Activated CD4-positive, alpha-beta T cell treated with anti-CD3 and anti-CD28 coated beads for 36 hours (primary cell): Measurements from ENCODE around the gene KLF6. TPM values are rescaled to one million over a fixed set of nuclear protein-coding genes. Genes with fewer than 3 reads are reported as not detected.
A peak's percentile ranks its signal among the peaks of the same experiment; 100 is the strongest.
"Not testable (repeated sequence)": the region's sequence is repeated elsewhere in the genome, so short reads cannot be mapped to it uniquely, and the experiment has no call there.

ENCODE experiments used
- ATAC-seq: fragments of 200-7000 bp; cut with Tn5 transposase; one replicate; pipeline ENCODE4 v1.10.0; 2021; ENCODE audit warnings: mild to moderate bottlenecking, moderate library complexity
- CTCF ChIA-PET: fragments of 350-600 bp; sonication (Branson Sonifier 250); formaldehyde crosslinking; loops from one replicate; lab custom pipeline; 2021; ENCODE audit warnings: antibody characterized with exemption; lab: Charles Lee
- POLR2A ChIA-PET: fragments of 350-600 bp; sonication (Branson Sonifier 250); formaldehyde crosslinking; loops from one replicate; lab custom pipeline; 2021; ENCODE audit warnings: antibody characterized with exemption, inconsistent platforms; lab: Charles Lee
- DNase-seq: peaks from one replicate; pipeline ENCODE4 v3.0.0-alpha.2; 2020
- H3K27ac Mint-ChIP-seq: one replicate; pipeline ENCODE4 v1.8.0; 2021; ENCODE audit warnings: mixed read lengths
- H3K27me3 Mint-ChIP-seq: one replicate; pipeline ENCODE4 v1.8.0; 2021; ENCODE audit warnings: mixed read lengths
- H3K36me3 Mint-ChIP-seq: one replicate; pipeline ENCODE4 v1.8.0; 2021; ENCODE audit warnings: low read depth, mixed read lengths
- H3K4me1 Mint-ChIP-seq: one replicate; pipeline ENCODE4 v1.8.0; 2021; ENCODE audit warnings: mixed read lengths
- H3K4me3 Mint-ChIP-seq: one replicate; pipeline ENCODE4 v1.8.0; 2021; ENCODE audit warnings: mild to moderate bottlenecking, moderate library complexity, mixed read lengths
- H3K9me3 Mint-ChIP-seq: one replicate; pipeline ENCODE4 v1.8.0; 2021; ENCODE audit warnings: low read depth, mixed read lengths
- intact Hi-C, 2 experiments: fragments of 100-400 bp; cut with DNase I in 1 of 2; cut with micrococcal nuclease in 1 of 2; formaldehyde crosslinking; loops; one replicate each; pipeline versions ENCODE4 v1.14.2 to v1.15.1; 2022 to 2024; cut with DNase I, micrococcal nuclease
- total RNA-seq, 2 experiments: library from RNA; stranded (reverse); gene quantifications; one replicate each; pipeline ENCODE4 v1.2.3, GENCODE V29; 2021

Gene KLF6
- total RNA-seq, 2 experiments from 2014 or later, result 107 to 114 TPM

GRCh38 chr10:3745521-3745920 lies 39.5 kb downstream of the KLF6 start:
- DNase-seq, result no peak
- H3K27me3 Mint-ChIP-seq, result no peaks in the 10 kb centered on the region
- H3K4me1 Mint-ChIP-seq, result peaks cover 18% of the 10 kb centered on the region
- H3K27ac Mint-ChIP-seq, result no peak overlapping the region
- no peak overlapping the region for H3K4me3 Mint-ChIP-seq
- intact Hi-C loops, result no loop called here
- no peaks in the 10 kb centered on the region for H3K9me3 Mint-ChIP-seq
- ChIA-PET POLR2A (interaction anchor here (1.1 kb wide), 1 partner anchor 518 kb away, joined by 3 read pairs; no protein-coding TSS in a partner anchor), CTCF (no interaction called here)
- H3K36me3 Mint-ChIP-seq, result no peaks in the 10 kb centered on the region
- ATAC-seq, result no peak

DNA sequence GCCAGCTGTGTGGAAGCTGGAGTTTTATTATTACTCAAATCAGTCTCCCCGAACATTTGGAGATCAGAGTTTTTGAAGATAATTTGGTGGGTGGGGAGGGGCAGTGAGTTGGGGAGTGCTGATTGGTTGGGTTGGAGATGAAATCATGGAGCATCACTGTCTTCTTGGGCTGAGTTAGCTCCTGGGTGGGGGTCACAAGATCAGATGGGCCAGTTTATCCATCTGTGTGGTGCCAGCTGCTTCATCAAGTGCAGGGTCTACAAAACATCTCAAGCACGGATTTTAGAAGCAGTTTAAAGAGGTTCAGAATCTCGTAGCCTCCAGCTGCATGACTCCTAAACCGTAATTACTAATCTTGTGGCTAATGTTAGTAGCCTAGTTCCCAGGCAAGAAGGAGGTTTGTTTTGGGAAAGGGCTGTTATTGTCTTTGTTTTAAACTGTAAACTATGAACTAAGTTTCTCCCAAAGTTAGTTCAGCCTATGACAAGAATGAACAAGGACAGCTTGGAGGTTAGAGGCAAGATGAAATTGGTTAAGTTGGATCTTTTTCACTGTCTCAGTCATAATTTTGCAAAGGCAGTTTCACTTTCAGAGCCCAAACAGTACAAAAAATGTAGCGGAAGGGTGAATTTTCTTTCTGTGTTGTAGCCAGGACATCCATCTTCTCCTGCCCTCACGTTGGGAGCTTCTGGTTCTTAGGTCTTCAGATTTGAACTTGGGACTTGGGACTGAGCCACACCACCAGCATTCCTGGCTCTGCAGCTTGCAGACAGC lies 43.1 kb downstream of the KLF6 start:
- POLR2A ChIA-PET, result no interaction called here
- no peak overlapping the region for H3K4me3 Mint-ChIP-seq
- H3K27ac Mint-ChIP-seq, result peak overlapping the region; percentile 42
- no peaks in the 10 kb centered on the region for H3K36me3 Mint-ChIP-seq
- no peaks in the 10 kb centered on the region for H3K9me3 Mint-ChIP-seq
- no peaks in the 10 kb centered on the region for H3K27me3 Mint-ChIP-seq
- intact Hi-C loops, result loop anchor here (2.0 to 5.0 kb wide), 4 partner anchors 69 to 545 kb away; no protein-coding TSS in a partner anchor
- no peak for DNase-seq
- ATAC-seq, result no peak
- peaks cover 33% of the 10 kb centered on the region for H3K4me1 Mint-ChIP-seq
- CTCF ChIA-PET, result interaction anchor here (0.9 to 2.2 kb wide), 2 partner anchors 13 to 24 kb away, joined by 3 to 9 read pairs; no protein-coding TSS in a partner anchor

DNA sequence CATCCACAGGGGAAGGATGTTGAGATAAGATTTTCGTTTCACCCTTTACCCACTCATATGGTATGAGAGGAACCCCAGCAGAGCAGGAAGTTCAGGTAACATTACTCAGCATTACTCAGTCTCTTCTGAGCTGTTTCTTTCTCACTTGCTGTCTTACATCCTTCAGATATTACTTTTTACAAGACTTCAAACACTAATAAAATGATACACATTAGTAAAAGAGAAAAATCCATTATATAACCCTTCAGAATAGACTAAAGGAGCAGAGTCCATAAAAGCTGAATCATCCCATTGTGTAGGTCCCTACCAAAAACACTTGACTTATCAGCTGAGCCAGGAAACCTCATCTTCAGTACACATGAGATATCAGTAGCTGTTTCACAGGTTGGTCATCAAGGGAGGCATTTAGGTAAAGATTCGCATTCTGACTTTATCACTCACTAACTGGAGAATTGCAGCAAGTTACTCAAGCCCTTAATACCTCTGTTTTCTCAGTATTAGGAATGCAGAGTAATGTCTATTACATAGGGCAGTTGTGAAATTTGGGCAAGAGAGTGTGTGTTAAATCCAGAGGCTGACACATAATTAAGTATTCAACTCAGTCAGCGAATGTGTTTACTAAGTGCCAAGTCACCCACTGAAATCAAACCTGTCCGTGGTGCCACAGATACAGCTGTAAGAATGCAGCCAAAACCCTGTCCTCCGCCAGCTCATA lies 44.7 kb downstream of the KLF6 start:
- intact Hi-C loops, result loop anchor here (1.0 to 5.0 kb wide), 17 partner anchors 17 to 912 kb away; no protein-coding TSS in a partner anchor
- Mint-ChIP-seq H3K27me3 (no peaks in the 10 kb centered on the region), H3K36me3 (no peaks in the 10 kb centered on the region), H3K9me3 (no peaks in the 10 kb centered on the region), H3K4me3 (no peak overlapping the region), H3K4me1 (peaks cover 33% of the 10 kb centered on the region), H3K27ac (peak overlapping the region; percentile 60)
- POLR2A ChIA-PET, result interaction anchor here (0.5 to 1.7 kb wide), 15 partner anchors 14 to 508 kb away, joined by 3 to 23 read pairs (median 5); partner anchors contain the start of gene KLF6
- DNase-seq (peak; percentile 38), ATAC-seq (peak; percentile 85)
- CTCF ChIA-PET, result interaction anchor here (0.7 to 2.2 kb wide), 5 partner anchors 15 to 334 kb away, joined by 3 to 9 read pairs (median 3); no protein-coding TSS in a partner anchor

DNA sequence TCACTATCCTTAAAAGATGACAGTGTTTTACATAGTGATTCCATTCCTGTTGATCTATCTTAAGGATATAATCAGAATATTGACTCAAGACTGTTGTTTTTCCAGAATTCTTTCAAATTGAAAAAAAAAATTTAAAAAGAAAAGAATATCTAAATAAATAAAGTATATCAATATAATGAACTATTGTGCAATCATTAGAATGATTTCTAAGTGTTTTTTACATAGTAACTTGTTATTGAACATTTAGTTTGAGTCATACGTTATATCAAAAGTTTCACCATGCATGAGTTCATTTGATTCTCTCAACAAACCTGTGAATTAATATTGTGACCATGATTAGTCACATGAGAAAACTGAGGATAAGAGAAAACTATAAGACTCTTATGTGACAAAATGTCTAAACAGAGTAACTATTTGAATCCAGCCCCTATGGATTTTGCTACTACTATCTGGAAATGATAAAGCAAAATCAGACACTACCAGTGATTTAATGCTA lies 46.1 kb downstream of the KLF6 start:
- POLR2A ChIA-PET, result no interaction called here
- peak overlapping the region; percentile 69 for H3K27ac Mint-ChIP-seq
- peaks cover 35% of the 10 kb centered on the region for H3K4me1 Mint-ChIP-seq

GRCh38 chr10:3737864-3738263 lies 47.1 kb downstream of the KLF6 start:
- no peaks in the 10 kb centered on the region for H3K9me3 Mint-ChIP-seq
- peaks cover 36% of the 10 kb centered on the region for H3K4me1 Mint-ChIP-seq
- H3K27ac Mint-ChIP-seq, result no peak overlapping the region
- H3K27me3 Mint-ChIP-seq, result no peaks in the 10 kb centered on the region
- H3K4me3 Mint-ChIP-seq, result no peak overlapping the region
- ChIA-PET POLR2A (no interaction called here), CTCF (interaction anchor here (0.6 kb wide), 1 partner anchor 809 kb away, joined by 3 read pairs; no protein-coding TSS in a partner anchor)
- ATAC-seq (no peak), DNase-seq (no peak)
- H3K36me3 Mint-ChIP-seq, result no peaks in the 10 kb centered on the region
- intact Hi-C loops, result no loop called here

More for the DNA sequence above, 46.1 kb downstream of the KLF6 start:
- H3K4me3 Mint-ChIP-seq, result no peak overlapping the region
- ATAC-seq (no peak), DNase-seq (no peak)
- intact Hi-C loops, result no loop called here
- no peaks in the 10 kb centered on the region for H3K27me3 Mint-ChIP-seq
- H3K9me3 Mint-ChIP-seq, result no peaks in the 10 kb centered on the region
- H3K36me3 Mint-ChIP-seq, result no peaks in the 10 kb centered on the region
- CTCF ChIA-PET, result no interaction called here

DNA sequence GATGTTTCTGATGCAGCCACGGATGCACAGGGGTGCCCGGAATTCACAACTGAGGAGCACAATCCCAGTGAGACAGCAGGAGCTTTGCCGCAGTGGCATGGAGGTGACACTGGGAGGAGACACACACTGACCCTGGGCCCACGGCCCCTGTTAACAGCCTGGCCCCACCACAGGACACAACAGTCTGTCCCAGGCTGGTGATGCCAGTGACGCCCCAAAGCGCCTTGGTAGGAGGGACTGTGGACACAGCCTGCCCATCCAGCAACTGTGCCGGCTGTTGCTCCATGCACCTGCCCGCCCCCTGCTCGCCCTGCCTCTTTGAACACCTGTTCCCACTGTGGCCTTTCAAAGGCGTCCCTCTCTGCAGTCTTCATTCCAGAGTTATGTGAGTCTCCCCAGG lies 49.8 kb downstream of the KLF6 start:
- ATAC-seq (no peak), DNase-seq (no peak)
- intact Hi-C loops, result no loop called here
- ChIA-PET POLR2A (no interaction called here), CTCF (interaction anchor here (0.8 kb wide), 1 partner anchor 37 kb away, joined by 4 read pairs; no protein-coding TSS in a partner anchor)
- H3K27me3 Mint-ChIP-seq, result no peaks in the 10 kb centered on the region
- H3K4me3 Mint-ChIP-seq, result no peak overlapping the region
- H3K9me3 Mint-ChIP-seq, result peaks cover 5% of the 10 kb centered on the region
- H3K36me3 Mint-ChIP-seq, result no peaks in the 10 kb centered on the region
- no peak overlapping the region for H3K27ac Mint-ChIP-seq
- H3K4me1 Mint-ChIP-seq, result peaks cover 15% of the 10 kb centered on the region

GRCh38 chr10:3734111-3734510 lies 50.9 kb downstream of the KLF6 start:
- ATAC-seq (no peak), DNase-seq (no peak)
- ChIA-PET POLR2A (no interaction called here), CTCF (interaction anchor here (0.5 to 0.8 kb wide), 2 partner anchors 158 to 258 kb away, joined by 4 to 5 read pairs; no protein-coding TSS in a partner anchor)
- Mint-ChIP-seq H3K36me3 (no peaks in the 10 kb centered on the region), H3K4me3 (no peak overlapping the region), H3K4me1 (peaks cover 5% of the 10 kb centered on the region), H3K27ac (no peak overlapping the region), H3K9me3 (peaks cover 5% of the 10 kb centered on the region), H3K27me3 (no peaks in the 10 kb centered on the region)
- intact Hi-C loops, result no loop called here

GRCh38 chr10:3732183-3732582 lies 52.8 kb downstream of the KLF6 start:
- CTCF ChIA-PET, H3K4me1 Mint-ChIP-seq, ATAC-seq, H3K4me3 Mint-ChIP-seq, H3K27ac Mint-ChIP-seq, H3K36me3 Mint-ChIP-seq, DNase-seq, POLR2A ChIA-PET, H3K27me3 Mint-ChIP-seq, intact Hi-C loops, H3K9me3 Mint-ChIP-seq: not testable (repeated sequence)

GRCh38 chr10:3729397-3729976 lies 55.5 kb downstream of the KLF6 start:
- no peaks in the 10 kb centered on the region for H3K27me3 Mint-ChIP-seq
- ATAC-seq (no peak), DNase-seq (no peak)
- peaks cover 5% of the 10 kb centered on the region for H3K9me3 Mint-ChIP-seq
- H3K4me3 Mint-ChIP-seq, result no peak overlapping the region
- peaks cover 3% of the 10 kb centered on the region for H3K4me1 Mint-ChIP-seq
- intact Hi-C loops, result no loop called here
- H3K27ac Mint-ChIP-seq, result no peak overlapping the region
- ChIA-PET CTCF (no interaction called here), POLR2A (no interaction called here)
- H3K36me3 Mint-ChIP-seq, result no peaks in the 10 kb centered on the region

DNA sequence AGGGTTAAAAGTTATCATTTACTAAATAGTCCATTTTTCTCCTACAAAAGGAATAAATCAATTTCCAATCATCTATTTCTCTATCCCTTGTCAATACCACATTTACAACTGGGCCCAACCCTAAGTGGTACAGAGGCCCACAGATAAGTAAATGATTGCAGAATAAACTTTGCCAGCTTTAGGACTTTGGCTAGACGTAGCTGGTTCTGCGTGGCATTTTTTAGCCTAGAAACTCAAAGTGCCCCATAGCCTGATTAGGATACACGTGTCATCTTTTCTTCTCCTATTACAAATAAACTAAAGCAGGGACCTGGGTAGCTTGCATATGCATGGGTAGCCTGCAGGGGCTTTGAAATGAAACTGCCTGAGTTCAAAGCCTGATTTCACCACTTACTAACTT lies 56.4 kb downstream of the KLF6 start:
- ChIA-PET POLR2A (no interaction called here), CTCF (interaction anchor here (0.7 kb wide), 1 partner anchor 13 kb away, joined by 3 read pairs; no protein-coding TSS in a partner anchor)
- Mint-ChIP-seq H3K9me3 (peaks cover 5% of the 10 kb centered on the region), H3K27me3 (no peaks in the 10 kb centered on the region), H3K4me3 (no peak overlapping the region), H3K36me3 (no peaks in the 10 kb centered on the region), H3K27ac (no peak overlapping the region), H3K4me1 (no peaks in the 10 kb centered on the region)
- intact Hi-C loops, result no loop called here
- no peak for ATAC-seq
- no peak for DNase-seq

- DNase-seq (no peak), ATAC-seq (no peak)
- Mint-ChIP-seq H3K27me3 (no peaks in the 10 kb centered on the region), H3K4me1 (no peaks in the 10 kb centered on the region), H3K4me3 (no peak overlapping the region), H3K36me3 (no peaks in the 10 kb centered on the region), H3K9me3 (peaks cover 2% of the 10 kb centered on the region), H3K27ac (no peak overlapping the region)
- CTCF ChIA-PET, result no interaction called here
- POLR2A ChIA-PET, result no interaction called here
- intact Hi-C loops, result no loop called here
These were observed 57.7 kb downstream of the KLF6 start for GRCh38 chr10:3727268-3727667.
